Measurements from ENCODE around the gene ABLIM3.

The ABLIM3 gene

DNA sequence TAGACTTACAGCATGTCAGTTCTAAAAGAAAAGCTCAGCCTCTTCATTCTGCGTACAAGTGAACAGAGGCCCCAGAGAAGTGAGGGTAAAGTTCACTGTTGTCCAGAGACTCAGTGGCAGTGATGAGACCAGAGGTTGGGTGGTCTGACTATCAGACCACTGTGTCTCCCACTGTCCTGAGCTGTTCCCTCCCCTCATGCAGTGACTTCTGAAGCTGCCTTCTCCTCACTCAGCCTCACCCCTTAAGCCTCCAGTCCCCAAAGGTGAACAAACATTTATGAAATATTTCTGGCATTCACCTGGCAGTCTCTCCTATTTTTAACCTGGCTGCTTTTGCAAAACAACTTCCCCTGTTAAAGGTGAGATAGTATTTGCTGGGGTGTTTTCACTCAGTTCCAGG, 54.7 kb downstream of the ABLIM3 start:
- no peak overlapping the region for H3K4me3 ChIP-seq (replicated peaks; ENCODE audit: insufficient read depth, low read length)
- no peak for DNase-seq (ENCODE audit: low read depth in 1 of 2, low spot score in 1 of 2)
- TF ChIP-seq GABPA (IDR thresholded peaks at IDR 0.05; ENCODE audit: low read depth): no peak
- no peak overlapping the region for H3K27ac ChIP-seq (replicated peaks)
- peaks cover 3% of the 10 kb centered on the region for H3K27me3 ChIP-seq (ENCODE audit: insufficient read depth, poor library complexity, severe bottlenecking)

DNA sequence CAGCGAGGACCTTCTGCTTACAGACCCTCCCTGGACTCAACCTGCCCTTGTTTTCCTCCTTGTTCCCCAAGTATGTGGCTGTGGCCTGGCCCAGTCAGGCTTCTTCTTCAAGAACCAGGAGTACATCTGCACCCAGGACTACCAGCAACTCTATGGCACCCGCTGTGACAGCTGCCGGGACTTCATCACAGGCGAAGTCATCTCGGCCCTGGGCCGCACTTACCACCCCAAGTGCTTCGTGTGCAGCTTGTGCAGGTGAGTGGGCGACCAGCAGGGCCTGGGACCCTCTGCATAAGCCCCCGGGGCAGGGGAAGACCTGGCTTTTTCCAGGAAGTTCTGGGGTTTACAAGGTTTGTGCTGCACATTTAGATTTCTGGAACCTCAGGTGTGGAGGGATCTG, 56.9 kb downstream of the ABLIM3 start:
- no peak overlapping the region for H3K27ac ChIP-seq (replicated peaks)
- no peak for DNase-seq (ENCODE audit: low read depth in 1 of 2, low spot score in 1 of 2)
- peaks cover 3% of the 10 kb centered on the region for H3K27me3 ChIP-seq (ENCODE audit: insufficient read depth, poor library complexity, severe bottlenecking)
- H3K4me3 ChIP-seq (replicated peaks; ENCODE audit: insufficient read depth, low read length): no peak overlapping the region
- TF ChIP-seq, protein P1, sequence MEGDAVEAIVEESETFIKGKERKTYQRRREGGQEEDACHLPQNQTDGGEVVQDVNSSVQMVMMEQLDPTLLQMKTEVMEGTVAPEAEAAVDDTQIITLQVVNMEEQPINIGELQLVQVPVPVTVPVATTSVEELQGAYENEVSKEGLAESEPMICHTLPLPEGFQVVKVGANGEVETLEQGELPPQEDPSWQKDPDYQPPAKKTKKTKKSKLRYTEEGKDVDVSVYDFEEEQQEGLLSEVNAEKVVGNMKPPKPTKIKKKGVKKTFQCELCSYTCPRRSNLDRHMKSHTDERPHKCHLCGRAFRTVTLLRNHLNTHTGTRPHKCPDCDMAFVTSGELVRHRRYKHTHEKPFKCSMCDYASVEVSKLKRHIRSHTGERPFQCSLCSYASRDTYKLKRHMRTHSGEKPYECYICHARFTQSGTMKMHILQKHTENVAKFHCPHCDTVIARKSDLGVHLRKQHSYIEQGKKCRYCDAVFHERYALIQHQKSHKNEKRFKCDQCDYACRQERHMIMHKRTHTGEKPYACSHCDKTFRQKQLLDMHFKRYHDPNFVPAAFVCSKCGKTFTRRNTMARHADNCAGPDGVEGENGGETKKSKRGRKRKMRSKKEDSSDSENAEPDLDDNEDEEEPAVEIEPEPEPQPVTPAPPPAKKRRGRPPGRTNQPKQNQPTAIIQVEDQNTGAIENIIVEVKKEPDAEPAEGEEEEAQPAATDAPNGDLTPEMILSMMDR (IDR thresholded peaks at IDR 0.05; ENCODE audit: insufficient read depth, low read length): no peak
- TF ChIP-seq GABPA (IDR thresholded peaks at IDR 0.05; ENCODE audit: low read depth) (no peak), POLR2AphosphoS5 (IDR thresholded peaks at IDR 0.05; ENCODE audit: low read depth) (no peak), SPI1 (IDR thresholded peaks at IDR 0.05; ENCODE audit: borderline replicate concordance, low read depth) (no peak)
- TF ChIP-seq, protein P2, sequence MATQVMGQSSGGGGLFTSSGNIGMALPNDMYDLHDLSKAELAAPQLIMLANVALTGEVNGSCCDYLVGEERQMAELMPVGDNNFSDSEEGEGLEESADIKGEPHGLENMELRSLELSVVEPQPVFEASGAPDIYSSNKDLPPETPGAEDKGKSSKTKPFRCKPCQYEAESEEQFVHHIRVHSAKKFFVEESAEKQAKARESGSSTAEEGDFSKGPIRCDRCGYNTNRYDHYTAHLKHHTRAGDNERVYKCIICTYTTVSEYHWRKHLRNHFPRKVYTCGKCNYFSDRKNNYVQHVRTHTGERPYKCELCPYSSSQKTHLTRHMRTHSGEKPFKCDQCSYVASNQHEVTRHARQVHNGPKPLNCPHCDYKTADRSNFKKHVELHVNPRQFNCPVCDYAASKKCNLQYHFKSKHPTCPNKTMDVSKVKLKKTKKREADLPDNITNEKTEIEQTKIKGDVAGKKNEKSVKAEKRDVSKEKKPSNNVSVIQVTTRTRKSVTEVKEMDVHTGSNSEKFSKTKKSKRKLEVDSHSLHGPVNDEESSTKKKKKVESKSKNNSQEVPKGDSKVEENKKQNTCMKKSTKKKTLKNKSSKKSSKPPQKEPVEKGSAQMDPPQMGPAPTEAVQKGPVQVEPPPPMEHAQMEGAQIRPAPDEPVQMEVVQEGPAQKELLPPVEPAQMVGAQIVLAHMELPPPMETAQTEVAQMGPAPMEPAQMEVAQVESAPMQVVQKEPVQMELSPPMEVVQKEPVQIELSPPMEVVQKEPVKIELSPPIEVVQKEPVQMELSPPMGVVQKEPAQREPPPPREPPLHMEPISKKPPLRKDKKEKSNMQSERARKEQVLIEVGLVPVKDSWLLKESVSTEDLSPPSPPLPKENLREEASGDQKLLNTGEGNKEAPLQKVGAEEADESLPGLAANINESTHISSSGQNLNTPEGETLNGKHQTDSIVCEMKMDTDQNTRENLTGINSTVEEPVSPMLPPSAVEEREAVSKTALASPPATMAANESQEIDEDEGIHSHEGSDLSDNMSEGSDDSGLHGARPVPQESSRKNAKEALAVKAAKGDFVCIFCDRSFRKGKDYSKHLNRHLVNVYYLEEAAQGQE (IDR thresholded peaks at IDR 0.05; ENCODE audit: insufficient replicate concordance, low read depth): no peak

DNA sequence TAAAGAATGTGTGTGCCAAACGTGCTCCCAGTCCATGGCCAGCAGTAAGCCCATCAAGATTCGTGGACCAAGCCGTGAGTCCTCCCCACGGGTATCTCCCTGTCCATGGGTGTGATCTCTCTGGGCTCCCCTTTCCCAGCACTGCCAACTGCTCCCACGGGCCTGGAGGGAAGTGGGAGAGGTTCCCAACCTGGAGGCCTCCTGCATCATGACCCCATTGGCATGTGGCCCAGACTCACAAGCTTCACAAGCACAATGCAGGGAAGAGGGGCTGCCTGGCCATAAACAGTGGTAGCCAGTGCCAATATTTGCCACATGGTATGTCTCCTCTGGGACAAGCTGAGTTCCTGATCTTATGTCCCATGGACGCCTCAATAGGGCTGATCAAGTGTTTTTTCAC, 59.1 kb downstream of the ABLIM3 start:
- H3K27ac ChIP-seq (replicated peaks): no peak overlapping the region
- TF ChIP-seq, protein P1 (IDR thresholded peaks at IDR 0.05; ENCODE audit: insufficient read depth, low read length): no peak
- no peak for TF ChIP-seq SPI1 (IDR thresholded peaks at IDR 0.05; ENCODE audit: borderline replicate concordance, low read depth)
- no peak for TF ChIP-seq GABPA (IDR thresholded peaks at IDR 0.05; ENCODE audit: low read depth)
- TF ChIP-seq POLR2AphosphoS5 (IDR thresholded peaks at IDR 0.05; ENCODE audit: low read depth): no peak
- TF ChIP-seq, protein P2 (IDR thresholded peaks at IDR 0.05; ENCODE audit: insufficient replicate concordance, low read depth): no peak
- no peaks in the 10 kb centered on the region for H3K27me3 ChIP-seq (ENCODE audit: insufficient read depth, poor library complexity, severe bottlenecking)
- H3K4me3 ChIP-seq (replicated peaks; ENCODE audit: insufficient read depth, low read length): no peak overlapping the region
- no peak for DNase-seq (ENCODE audit: low read depth in 1 of 2, low spot score in 1 of 2)

DNA sequence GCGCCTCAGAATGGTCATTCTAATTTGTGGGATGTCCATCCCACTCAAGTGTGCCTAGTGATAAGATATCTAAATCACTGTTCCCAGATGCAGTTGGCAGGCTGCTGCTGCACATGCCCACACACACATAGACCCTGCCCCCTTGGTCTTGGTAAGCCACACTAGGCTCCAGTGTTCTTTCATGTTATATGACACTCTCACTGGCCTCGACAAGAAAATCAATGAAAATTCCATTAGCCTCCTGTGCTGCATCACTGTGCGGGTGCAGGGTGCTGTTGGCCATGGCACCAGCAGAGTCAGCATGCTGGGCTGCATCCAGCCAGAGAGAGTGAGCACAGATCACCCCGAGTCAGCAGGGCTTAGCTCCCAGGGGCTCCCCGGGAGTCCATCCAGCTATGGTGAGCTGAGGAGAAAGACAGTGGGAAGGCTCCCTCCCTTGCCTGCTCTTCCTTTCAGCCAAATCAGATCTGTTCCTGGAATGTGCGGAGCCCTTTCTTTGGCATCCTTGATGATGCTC, 59.9 kb downstream of the ABLIM3 start:
- DNase-seq (ENCODE audit: low read depth in 1 of 2, low spot score in 1 of 2): no peak
- H3K4me3 ChIP-seq (replicated peaks; ENCODE audit: insufficient read depth, low read length): no peak overlapping the region
- H3K27ac ChIP-seq (replicated peaks): no peak overlapping the region
- TF ChIP-seq GABPA (IDR thresholded peaks at IDR 0.05; ENCODE audit: low read depth): no peak
- TF ChIP-seq POLR2AphosphoS5 (IDR thresholded peaks at IDR 0.05; ENCODE audit: low read depth): no peak
- TF ChIP-seq, protein P2 (IDR thresholded peaks at IDR 0.05; ENCODE audit: insufficient replicate concordance, low read depth): no peak
- TF ChIP-seq SPI1 (IDR thresholded peaks at IDR 0.05; ENCODE audit: borderline replicate concordance, low read depth): no peak
- TF ChIP-seq, protein P1 (IDR thresholded peaks at IDR 0.05; ENCODE audit: insufficient read depth, low read length): no peak
- H3K27me3 ChIP-seq (ENCODE audit: insufficient read depth, poor library complexity, severe bottlenecking): no peaks in the 10 kb centered on the region
